Activated CD4-positive, alpha-beta T cell treated with anti-CD3 and anti-CD28 coated beads for 48 hours (primary cell): Measurements from ENCODE around the gene TNNT2.

Source experiments
- DNase-seq: peaks from one replicate; pipeline ENCODE4 v3.0.0-alpha.2; 2020

Gene TNNT2

DNA sequence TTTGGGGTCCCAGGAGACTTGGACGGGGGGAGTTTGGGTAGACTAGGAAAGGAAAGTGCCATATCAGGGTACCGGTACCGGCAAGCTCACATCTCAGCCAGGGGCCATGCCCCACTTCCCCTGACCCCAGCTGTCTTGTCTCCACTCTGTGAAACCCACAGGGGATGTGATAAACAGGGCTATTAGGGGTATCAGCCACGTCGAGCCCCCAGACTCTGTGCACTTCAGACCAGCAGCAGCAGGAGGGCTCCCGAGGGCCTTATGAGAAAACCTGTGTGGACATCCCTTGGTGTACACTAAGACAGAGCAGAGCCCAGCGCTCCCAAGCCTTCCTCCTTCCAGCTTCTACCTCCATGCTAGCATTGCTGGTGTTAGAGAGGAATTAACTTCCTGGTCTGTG lies 46.3 kb downstream of the TNNT2 start:
- no peak for DNase-seq

DNA sequence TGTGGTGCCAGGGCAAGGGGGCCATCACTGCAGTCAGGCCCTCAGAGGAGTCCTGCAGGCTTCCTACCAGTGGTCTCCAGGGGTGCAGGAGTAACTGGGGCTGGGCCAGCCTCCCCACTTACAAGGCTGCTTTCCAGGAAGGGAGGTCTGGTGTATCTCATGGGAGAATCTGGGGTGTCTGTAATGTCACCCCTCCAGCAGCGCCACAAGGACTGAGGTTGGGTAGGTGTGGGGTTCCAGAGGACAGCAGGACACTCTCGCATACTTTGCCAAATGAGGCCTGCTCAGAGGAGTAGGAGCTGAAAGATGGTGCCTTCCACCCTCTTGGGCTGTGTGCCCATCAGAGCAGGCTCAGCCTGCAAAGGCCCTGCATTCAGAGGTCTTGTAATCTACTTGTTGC lies 46.9 kb downstream of the TNNT2 start:
- DNase-seq, result no peak

DNA sequence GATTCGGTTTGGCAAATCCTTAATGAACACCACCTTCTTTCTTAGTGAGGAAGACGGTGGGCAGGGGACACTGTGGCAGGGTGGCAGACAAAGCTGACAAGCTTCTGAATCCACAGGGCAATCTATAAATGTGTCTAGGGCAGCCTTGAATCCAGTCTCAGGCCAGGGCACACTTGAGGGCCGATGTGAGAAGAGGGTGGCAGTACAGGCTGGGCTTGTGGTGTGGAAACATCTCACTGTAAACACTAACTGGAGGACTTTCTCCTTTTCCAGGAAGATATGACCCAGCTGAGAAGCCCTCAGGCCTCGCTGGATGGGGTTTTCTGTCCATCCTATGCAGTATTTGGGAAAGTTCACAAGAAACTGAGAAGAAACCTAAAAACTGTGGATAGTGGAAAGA lies 47.7 kb downstream of the TNNT2 start:
- no peak for DNase-seq

- no peak for DNase-seq
Observed at GRCh38 chr1:201329286-201329685, 48.2 kb downstream of the TNNT2 start.

GRCh38 chr1:201328576-201328975 lies 48.9 kb downstream of the TNNT2 start:
- DNase-seq, result no peak

GRCh38 chr1:201327687-201328240 lies 49.7 kb downstream of the TNNT2 start:
- no peak for DNase-seq

DNA sequence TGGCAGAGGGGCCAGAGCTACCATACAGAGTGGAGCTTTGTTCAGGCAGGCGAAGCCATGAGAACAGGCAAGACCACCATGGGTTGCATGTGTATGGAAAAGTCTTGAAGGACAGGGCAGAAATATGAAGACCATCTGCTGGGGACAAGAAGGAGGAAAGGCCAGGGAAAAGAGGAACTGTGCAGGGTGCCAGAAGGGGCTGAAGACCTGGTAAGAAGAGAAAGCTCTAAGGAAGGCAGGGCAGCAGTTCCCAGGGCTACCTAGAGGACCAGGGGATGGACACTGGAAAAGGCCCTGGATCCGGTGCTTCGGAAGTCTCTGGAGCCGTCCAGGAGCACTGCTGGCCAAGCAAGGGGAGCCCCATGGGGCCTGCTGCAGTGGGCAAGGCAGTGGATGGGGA lies 50.8 kb downstream of the TNNT2 start:
- no peak for DNase-seq

- no peak for DNase-seq
Observed at GRCh38 chr1:201325678-201326060, 51.8 kb downstream of the TNNT2 start.

GRCh38 chr1:201324821-201325677 lies 52.4 kb downstream of the TNNT2 start:
- DNase-seq, result no peak

GRCh38 chr1:201324306-201324705 lies 53.2 kb downstream of the TNNT2 start:
- DNase-seq, result no peak

- DNase-seq, result no peak
Observed at GRCh38 chr1:201322653-201323510, 54.6 kb downstream of the TNNT2 start.

GRCh38 chr1:201321826-201322390 lies 55.6 kb downstream of the TNNT2 start:
- DNase-seq, result no peak

GRCh38 chr1:201320168-201320788 lies 57.2 kb downstream of the TNNT2 start:
- DNase-seq, result no peak

- DNase-seq, result no peak
Observed at GRCh38 chr1:201319631-201320030, 57.8 kb downstream of the TNNT2 start.

GRCh38 chr1:201318504-201319340 lies 58.8 kb downstream of the TNNT2 start:
- DNase-seq, result no peak

DNA sequence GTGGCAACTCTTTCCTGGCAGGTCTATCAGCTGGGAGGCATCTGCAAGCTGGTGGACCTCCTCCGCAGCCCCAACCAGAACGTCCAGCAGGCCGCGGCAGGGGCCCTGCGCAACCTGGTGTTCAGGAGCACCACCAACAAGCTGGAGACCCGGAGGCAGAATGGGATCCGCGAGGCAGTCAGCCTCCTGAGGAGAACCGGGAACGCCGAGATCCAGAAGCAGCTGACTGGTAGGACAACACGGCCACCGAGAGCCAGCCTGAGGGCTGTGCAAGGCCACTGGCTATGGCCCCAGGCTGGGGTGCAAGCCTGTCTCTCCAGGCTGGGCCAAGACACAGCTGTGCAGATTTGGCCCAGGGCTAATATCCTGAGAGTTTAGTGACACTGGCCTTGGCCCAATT lies 59.9 kb downstream of the TNNT2 start:
- no peak for DNase-seq

DNA sequence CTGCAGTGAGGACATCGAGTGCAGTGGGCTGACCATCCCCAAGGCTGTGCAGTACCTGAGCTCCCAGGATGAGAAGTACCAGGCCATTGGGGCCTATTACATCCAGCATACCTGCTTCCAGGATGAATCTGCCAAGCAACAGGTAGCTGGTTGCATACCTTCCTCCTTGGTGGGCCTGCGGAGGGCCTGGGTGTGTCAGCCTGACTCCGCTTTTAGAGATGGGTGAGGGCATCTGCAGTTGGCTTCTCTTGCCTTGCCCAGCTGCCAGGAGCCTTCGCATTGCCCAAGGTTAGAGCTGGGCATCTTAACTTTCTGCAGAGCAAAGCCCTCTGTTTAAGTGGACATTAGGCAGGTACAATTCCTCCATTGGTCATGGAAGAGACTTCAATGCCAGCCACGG lies 60.9 kb downstream of the TNNT2 start:
- DNase-seq, result no peak

DNA sequence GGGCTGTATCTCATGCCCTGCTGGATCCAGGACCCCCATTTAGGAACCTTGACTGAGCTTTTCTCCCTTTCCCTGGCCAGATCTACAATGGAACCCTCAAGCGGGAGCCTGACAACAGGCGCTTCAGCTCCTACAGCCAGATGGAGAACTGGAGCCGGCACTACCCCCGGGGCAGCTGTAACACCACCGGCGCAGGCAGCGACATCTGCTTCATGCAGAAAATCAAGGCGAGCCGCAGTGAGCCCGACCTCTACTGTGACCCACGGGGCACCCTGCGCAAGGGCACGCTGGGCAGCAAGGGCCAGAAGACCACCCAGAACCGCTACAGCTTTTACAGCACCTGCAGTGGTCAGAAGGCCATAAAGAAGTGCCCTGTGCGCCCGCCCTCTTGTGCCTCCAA lies 64.4 kb downstream of the TNNT2 start:
- DNase-seq, result no peak

GRCh38 chr1:201312298-201312697 lies 65.2 kb downstream of the TNNT2 start:
- DNase-seq, result no peak

- DNase-seq, result no peak
Observed at GRCh38 chr1:201311356-201312011, 66.0 kb downstream of the TNNT2 start.

DNA sequence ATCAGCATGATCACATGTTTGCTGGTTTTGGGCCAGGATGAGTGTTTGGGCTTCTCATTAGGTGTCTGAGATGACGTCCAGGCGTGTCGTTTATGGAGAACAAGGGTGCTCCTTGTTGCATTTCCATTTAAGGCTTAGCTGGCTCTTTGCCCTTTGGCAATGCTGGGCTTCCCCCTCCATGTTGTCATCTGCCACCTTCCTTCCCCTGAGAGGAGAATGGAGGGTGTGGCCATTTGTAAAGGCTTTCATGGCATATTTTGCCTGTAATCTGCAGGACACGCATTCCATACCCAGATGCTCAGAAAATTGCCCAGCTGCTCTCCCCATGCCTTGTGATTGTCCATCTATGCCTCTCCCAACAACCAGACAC lies 66.5 kb downstream of the TNNT2 start:
- no peak for DNase-seq
